RCC 7860 (cell line): ENCODE data around the gene HOXB1.
A peak's percentile ranks its signal among the peaks of the same experiment; 100 is the strongest.

Experiments
- DNase-seq: peaks from one replicate; pipeline ENCODE4 v3.0.0-alpha.2; 2015; ENCODE audit warnings: low spot score
- FAIRE-seq: peaks from 2 replicates; lab custom pipeline; 2012; peaks lifted over from hg19 to GRCh38; lab: Jason Lieb, UNC

The HOXB1 gene

GRCh38 chr17:48555258-48556228 lies 24.7 kb upstream of the HOXB1 start:
- FAIRE-seq: no peak
- peak; percentile 90 for DNase-seq

GRCh38 chr17:48554412-48555257 lies 23.8 kb upstream of the HOXB1 start:
- DNase-seq: no peak
- FAIRE-seq: no peak

- no peak for DNase-seq
- no peak for FAIRE-seq
These were observed 23.0 kb upstream of the HOXB1 start for GRCh38 chr17:48553826-48554225.

- FAIRE-seq (no peak), DNase-seq (no peak)
These were observed 22.4 kb upstream of the HOXB1 start for GRCh38 chr17:48553190-48553547.

- DNase-seq (no peak), FAIRE-seq (no peak)
These were observed 21.8 kb upstream of the HOXB1 start for GRCh38 chr17:48552466-48553189.

GRCh38 chr17:48551596-48552465 lies 21.0 kb upstream of the HOXB1 start:
- FAIRE-seq (no peak), DNase-seq (no peak)

GRCh38 chr17:48551214-48551555 lies 20.4 kb upstream of the HOXB1 start:
- DNase-seq (no peak), FAIRE-seq (no peak)

- FAIRE-seq: no peak
- no peak for DNase-seq
These were observed 19.8 kb upstream of the HOXB1 start for GRCh38 chr17:48550502-48551213.

- DNase-seq (no peak), FAIRE-seq (no peak)
These were observed 19.2 kb upstream of the HOXB1 start for GRCh38 chr17:48549914-48550501.

GRCh38 chr17:48549281-48549630 lies 18.4 kb upstream of the HOXB1 start:
- DNase-seq (no peak), FAIRE-seq (no peak)

- no peak for DNase-seq
- FAIRE-seq: no peak
These were observed 17.9 kb upstream of the HOXB1 start for GRCh38 chr17:48548523-48549280.

GRCh38 chr17:48547808-48548522 lies 17.2 kb upstream of the HOXB1 start:
- no peak for DNase-seq
- FAIRE-seq: no peak

- FAIRE-seq: no peak
- no peak for DNase-seq
These were observed 16.4 kb upstream of the HOXB1 start for GRCh38 chr17:48546924-48547807.

- FAIRE-seq (no peak), DNase-seq (no peak)
These were observed 15.5 kb upstream of the HOXB1 start for GRCh38 chr17:48546137-48546923.

GRCh38 chr17:48545539-48545938 lies 14.7 kb upstream of the HOXB1 start:
- FAIRE-seq (no peak), DNase-seq (no peak)

- no peak for DNase-seq
- no peak for FAIRE-seq
These were observed 14.2 kb upstream of the HOXB1 start, which contains the start of gene HOXB2 for GRCh38 chr17:48545022-48545375. Gene HOXB2 (minus strand): TSS chr17:48545109. CDS start chr17:48544911, 198 bp downstream.
